Activated T-cell treated with anti-CD3 and anti-CD28 coated beads, Interleukin-2, amount 50 U/mL, for 4 hours (primary cell): Measurements from ENCODE around the gene BRAT1. TPM values are rescaled to one million over a fixed set of nuclear protein-coding genes. Genes with fewer than 3 reads are reported as not detected.
A peak's percentile ranks its signal among the peaks of the same experiment; 100 is the strongest.

Experiments used
- ATAC-seq, 2 donors: fragments of 200-7000 bp; cut with Tn5 transposase; one replicate each; pipeline ENCODE4 v1.10.0; 2021
- DNase-seq: peaks from one replicate; pipeline ENCODE4 v3.0.0-alpha.2; 2020
- H3K27me3 Mint-ChIP-seq: one replicate; pipeline ENCODE4 v1.8.0; 2021; ENCODE audit warnings: low read depth, mixed read lengths
- H3K36me3 Mint-ChIP-seq: one replicate; pipeline ENCODE4 v1.8.0; 2022; ENCODE audit warnings: mixed read lengths; ENCODE audit not compliant: insufficient read depth
- H3K4me1 Mint-ChIP-seq: one replicate; pipeline ENCODE4 v1.8.0; 2021; ENCODE audit warnings: low read depth, mixed read lengths
- H3K4me3 Mint-ChIP-seq: one replicate; pipeline ENCODE4 v1.8.0; 2021; ENCODE audit warnings: mild to moderate bottlenecking, moderate library complexity, mixed read lengths
- H3K9me3 Mint-ChIP-seq: one replicate; pipeline ENCODE4 v1.8.0; 2021; ENCODE audit warnings: mixed read lengths
- total RNA-seq, 3 donors: library from RNA; stranded (reverse); gene quantifications; one replicate each; pipeline ENCODE4 v1.2.1, GENCODE V29; 2021

Gene BRAT1
- total RNA-seq, 3 donors from 2014 or later = 40.7 to 55.0 (median 42.6) TPM

DNA sequence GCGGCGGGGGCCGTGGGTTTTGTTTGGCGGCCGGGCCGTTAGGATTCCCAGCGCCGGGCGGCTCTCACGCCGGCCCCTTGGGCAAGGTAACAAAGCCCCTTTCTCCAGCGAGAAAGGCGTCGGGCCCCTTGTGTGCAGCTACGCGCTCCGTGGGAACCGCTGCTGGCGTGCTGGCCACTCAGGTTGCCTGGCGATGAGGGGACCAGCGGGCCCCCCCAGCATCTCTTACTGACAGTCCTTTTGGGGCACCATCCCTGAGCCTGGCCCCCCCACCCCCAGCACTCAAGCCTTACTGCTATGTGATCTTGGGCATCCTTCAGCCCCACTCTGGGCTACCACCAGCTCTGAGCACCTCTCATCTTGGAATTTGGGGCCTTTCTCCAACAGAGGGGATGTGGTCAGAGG is 34.0 kb downstream of the BRAT1 start:
- no peaks in the 10 kb centered on the region for H3K27me3 Mint-ChIP-seq
- H3K4me1 Mint-ChIP-seq = peaks cover 43% of the 10 kb centered on the region
- no peak for ATAC-seq
- H3K4me3 Mint-ChIP-seq = peak overlapping the region; percentile 90
- no peaks in the 10 kb centered on the region for H3K9me3 Mint-ChIP-seq
- H3K36me3 Mint-ChIP-seq = no peaks in the 10 kb centered on the region
- no peak for DNase-seq

DNA sequence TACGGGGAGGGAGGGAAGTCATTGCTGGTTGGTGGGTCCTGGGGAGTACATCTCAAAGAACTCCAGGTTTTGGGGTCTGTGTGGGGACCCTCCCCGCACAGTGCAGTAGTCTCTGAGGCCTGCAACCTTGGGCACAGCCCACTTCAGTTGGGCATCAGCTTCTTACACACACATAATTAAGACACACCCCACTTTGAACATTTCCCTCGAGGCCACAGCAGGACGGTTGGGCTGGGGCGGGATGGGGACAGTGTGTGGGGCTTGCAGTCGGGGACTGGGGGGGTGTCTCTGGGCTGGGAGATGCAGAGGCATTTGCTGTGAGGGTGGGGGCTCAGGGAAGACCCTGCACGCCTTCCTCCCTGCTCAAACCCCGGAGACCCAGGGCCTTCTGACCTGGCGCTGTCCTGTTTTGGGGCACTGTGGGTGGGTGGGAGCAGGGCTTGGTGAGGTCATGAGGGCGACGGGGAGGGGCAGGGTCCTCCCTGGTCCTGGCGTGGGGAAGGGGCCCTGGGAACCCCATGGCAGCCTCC is 34.5 kb downstream of the BRAT1 start:
- Mint-ChIP-seq H3K9me3 (no peaks in the 10 kb centered on the region), H3K4me3 (peak overlapping the region; percentile 90), H3K4me1 (peaks cover 39% of the 10 kb centered on the region), H3K27me3 (no peaks in the 10 kb centered on the region), H3K36me3 (no peaks in the 10 kb centered on the region)
- DNase-seq (no peak), ATAC-seq (no peak)

- Mint-ChIP-seq H3K4me1 (peaks cover 36% of the 10 kb centered on the region), H3K27me3 (no peaks in the 10 kb centered on the region), H3K4me3 (peak overlapping the region; percentile 90), H3K36me3 (no peaks in the 10 kb centered on the region), H3K9me3 (no peaks in the 10 kb centered on the region)
- no peak for DNase-seq
- no peak for ATAC-seq
Observed at GRCh38 chr7:2520131-2520760, 35.1 kb downstream of the BRAT1 start.

DNA sequence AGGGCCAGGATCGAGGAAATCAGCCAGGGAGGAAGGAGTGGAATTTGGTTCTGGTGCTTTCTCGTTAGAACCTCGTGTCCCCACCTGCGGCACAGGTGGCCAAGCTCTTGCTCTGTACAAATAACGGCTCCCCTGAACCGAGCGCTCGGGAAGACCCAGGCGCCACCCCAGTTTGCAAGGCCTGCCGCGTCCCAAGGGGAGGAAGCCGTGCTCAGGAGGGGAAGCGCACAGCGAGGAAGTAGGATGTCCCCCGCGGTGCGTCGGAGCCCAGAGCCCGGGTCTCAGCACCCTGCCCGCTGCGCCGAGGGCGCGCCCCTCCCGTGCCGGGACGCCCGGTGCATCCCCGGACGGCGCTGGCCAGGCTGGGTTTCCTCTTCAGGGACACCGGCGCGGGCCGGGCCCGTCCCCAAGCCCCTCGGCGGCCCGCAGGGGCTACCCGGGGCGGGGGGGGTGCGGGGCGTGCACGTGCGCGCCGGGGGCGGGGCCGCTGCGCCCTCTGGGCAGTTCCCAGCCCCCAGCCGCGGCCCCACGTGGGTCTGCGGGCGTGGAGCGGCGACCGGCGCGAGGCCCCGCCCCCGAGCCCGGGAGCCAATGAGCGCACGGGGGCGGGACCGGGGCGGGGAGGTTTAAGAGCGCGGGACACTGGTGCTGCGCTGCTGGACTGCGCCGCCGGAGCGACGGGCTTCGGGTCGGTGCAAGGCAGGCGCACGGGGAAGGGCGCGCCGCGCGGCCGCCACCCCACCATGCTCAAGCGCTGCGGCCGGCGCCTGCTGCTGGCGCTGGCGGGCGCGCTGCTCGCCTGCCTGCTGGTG is 36.0 kb downstream of the BRAT1 start, which contains the start of gene LFNG:
Gene LFNG (plus strand): TSS at position 656 of the 812 bp plus-strand sequence. CDS start 88 bp downstream, at position 744.
- Mint-ChIP-seq H3K36me3 (no peaks in the 10 kb centered on the region), H3K4me1 (peaks cover 36% of the 10 kb centered on the region), H3K27me3 (no peaks in the 10 kb centered on the region), H3K9me3 (no peaks in the 10 kb centered on the region), H3K4me3 (peak within 1 kb of the TSS; percentile 90)
- DNase-seq (peak; percentile 81), ATAC-seq (peak; percentile 80 to 81)

GRCh38 chr7:2518737-2519118 is 36.6 kb downstream of the BRAT1 start:
- Mint-ChIP-seq H3K4me1 (peaks cover 36% of the 10 kb centered on the region), H3K36me3 (no peaks in the 10 kb centered on the region), H3K9me3 (no peaks in the 10 kb centered on the region), H3K4me3 (peak overlapping the region; percentile 67), H3K27me3 (no peaks in the 10 kb centered on the region)
- DNase-seq = no peak
- ATAC-seq = no peak

DNA sequence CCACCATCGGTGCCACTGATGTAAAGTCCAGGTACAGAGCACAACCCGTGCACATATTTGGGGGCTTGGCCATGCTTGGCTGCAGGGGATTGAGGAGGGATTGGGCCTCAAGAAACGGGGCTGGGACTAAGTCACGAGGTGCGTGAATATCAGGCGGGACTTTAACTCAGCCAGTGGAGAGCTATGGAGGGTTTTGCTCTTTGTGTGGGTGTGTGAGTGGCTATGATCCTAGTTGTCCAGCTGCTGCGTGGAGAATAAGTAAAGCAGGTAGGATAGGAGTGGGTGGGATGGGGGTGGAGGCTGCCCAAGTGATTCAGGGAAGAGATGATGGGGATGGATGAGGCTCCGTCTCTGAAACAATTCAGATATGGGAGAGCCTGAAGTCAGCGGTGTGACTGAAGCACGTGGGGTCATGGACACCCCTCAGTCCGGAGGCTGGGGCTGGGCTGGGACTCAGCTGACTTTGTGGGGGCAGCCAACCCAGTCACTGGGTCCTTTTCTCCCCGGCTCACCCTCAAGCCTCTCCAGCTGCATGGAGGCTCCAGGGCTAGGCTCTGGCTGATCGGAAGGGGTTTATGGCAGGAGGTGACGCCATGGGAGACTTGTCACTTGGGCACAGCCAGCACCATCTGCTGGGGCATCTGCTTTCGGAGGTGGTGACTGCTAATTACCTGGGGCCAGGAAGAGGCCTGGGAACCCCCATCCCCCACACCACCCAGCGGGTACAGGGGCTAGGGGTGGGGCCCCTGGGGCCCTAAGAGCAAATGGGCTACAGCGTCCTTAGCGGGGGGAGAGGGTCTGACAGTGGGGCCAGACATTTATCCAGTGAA is 37.4 kb downstream of the BRAT1 start:
- Mint-ChIP-seq H3K4me3 (peak overlapping the region; percentile 67), H3K36me3 (no peaks in the 10 kb centered on the region), H3K4me1 (peaks cover 39% of the 10 kb centered on the region), H3K9me3 (no peaks in the 10 kb centered on the region), H3K27me3 (no peaks in the 10 kb centered on the region)
- no peak for ATAC-seq
- no peak for DNase-seq

DNA sequence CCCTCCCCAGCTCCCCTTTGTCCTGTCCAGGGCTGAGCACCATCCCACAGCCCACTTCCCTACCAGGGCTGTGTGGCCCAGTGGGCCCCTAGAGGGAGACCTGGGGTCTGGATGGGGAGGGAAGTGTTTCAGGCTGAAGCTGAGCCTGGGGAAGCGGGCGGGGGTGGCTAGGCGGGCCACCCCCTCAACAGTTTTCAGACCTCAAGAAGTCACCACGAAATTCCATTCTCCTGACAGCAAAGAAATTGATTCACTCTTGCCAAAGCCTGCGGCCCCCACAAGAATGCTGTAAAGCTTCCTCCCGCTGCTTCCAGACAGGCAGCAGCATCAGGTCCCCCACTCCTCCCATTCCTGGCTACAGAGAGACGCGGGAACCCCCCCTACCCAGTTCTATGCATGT is 38.3 kb downstream of the BRAT1 start:
- H3K4me3 Mint-ChIP-seq = no peak overlapping the region
- no peak for ATAC-seq

GRCh38 chr7:2516194-2516555 is 39.1 kb downstream of the BRAT1 start:
- Mint-ChIP-seq H3K9me3 (no peaks in the 10 kb centered on the region), H3K4me1 (peaks cover 43% of the 10 kb centered on the region), H3K36me3 (no peaks in the 10 kb centered on the region), H3K27me3 (no peaks in the 10 kb centered on the region), H3K4me3 (no peak overlapping the region)
- ATAC-seq = no peak
- DNase-seq = no peak

More for the DNA sequence above, 38.3 kb downstream of the BRAT1 start:
- no peaks in the 10 kb centered on the region for H3K9me3 Mint-ChIP-seq
- no peaks in the 10 kb centered on the region for H3K36me3 Mint-ChIP-seq
- DNase-seq = no peak
- H3K4me1 Mint-ChIP-seq = peaks cover 41% of the 10 kb centered on the region
- H3K27me3 Mint-ChIP-seq = no peaks in the 10 kb centered on the region

GRCh38 chr7:2515424-2516193 is 39.7 kb downstream of the BRAT1 start:
- Mint-ChIP-seq H3K36me3 (no peaks in the 10 kb centered on the region), H3K4me3 (no peak overlapping the region), H3K27me3 (no peaks in the 10 kb centered on the region), H3K4me1 (peaks cover 46% of the 10 kb centered on the region), H3K9me3 (no peaks in the 10 kb centered on the region)
- ATAC-seq = no peak
- no peak for DNase-seq

GRCh38 chr7:2514473-2515423 is 40.6 kb downstream of the BRAT1 start:
- H3K9me3 Mint-ChIP-seq = no peaks in the 10 kb centered on the region
- no peak for ATAC-seq
- no peak for DNase-seq
- peaks cover 52% of the 10 kb centered on the region for H3K4me1 Mint-ChIP-seq
- no peaks in the 10 kb centered on the region for H3K36me3 Mint-ChIP-seq
- H3K27me3 Mint-ChIP-seq = no peaks in the 10 kb centered on the region
- H3K4me3 Mint-ChIP-seq = no peak overlapping the region

- no peak overlapping the region for H3K4me3 Mint-ChIP-seq
- peaks cover 62% of the 10 kb centered on the region for H3K4me1 Mint-ChIP-seq
- no peaks in the 10 kb centered on the region for H3K36me3 Mint-ChIP-seq
- no peaks in the 10 kb centered on the region for H3K9me3 Mint-ChIP-seq
- ATAC-seq = no peak
- no peak for DNase-seq
- H3K27me3 Mint-ChIP-seq = no peaks in the 10 kb centered on the region
Observed at GRCh38 chr7:2513702-2514101, 41.6 kb downstream of the BRAT1 start.

GRCh38 chr7:2512713-2513112 is 42.6 kb downstream of the BRAT1 start:
- Mint-ChIP-seq H3K9me3 (no peaks in the 10 kb centered on the region), H3K36me3 (no peaks in the 10 kb centered on the region), H3K4me1 (peaks cover 63% of the 10 kb centered on the region), H3K27me3 (no peaks in the 10 kb centered on the region), H3K4me3 (no peak overlapping the region)
- ATAC-seq (no peak), DNase-seq (no peak)

- Mint-ChIP-seq H3K27me3 (no peaks in the 10 kb centered on the region), H3K4me1 (peaks cover 59% of the 10 kb centered on the region), H3K36me3 (no peaks in the 10 kb centered on the region), H3K9me3 (no peaks in the 10 kb centered on the region), H3K4me3 (peak overlapping the region; percentile 64)
- ATAC-seq (peak in 1 of 2 donors; percentile 3), DNase-seq (no peak)
Observed at GRCh38 chr7:2512179-2512661, 43.1 kb downstream of the BRAT1 start.
